Measurements from ENCODE around the gene CNOT1.
"Not testable (repeated sequence)": the region's sequence is repeated elsewhere in the genome, so short reads cannot be mapped to it uniquely, and the experiment has no call there.

Gene CNOT1

DNA sequence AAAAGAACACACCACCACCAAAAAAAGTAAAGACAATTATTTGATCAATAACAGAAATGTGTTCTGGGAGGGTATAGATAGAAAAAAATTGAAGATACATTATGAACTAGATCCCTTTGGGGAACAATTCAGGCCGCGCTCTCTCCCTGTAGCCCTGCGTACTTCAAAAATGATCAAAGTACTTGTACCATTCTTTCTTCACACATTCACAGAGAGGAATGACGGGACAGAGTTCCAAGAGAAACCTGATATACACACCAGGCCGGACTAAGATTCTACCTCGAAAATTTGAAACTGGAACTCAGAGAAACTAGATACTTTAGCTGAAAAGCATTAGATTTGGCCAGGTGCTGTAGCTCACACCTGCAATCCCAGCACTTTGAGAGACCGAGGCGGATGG is 50.0 kb downstream of the CNOT1 start:
- no peak for DNase-seq

DNA sequence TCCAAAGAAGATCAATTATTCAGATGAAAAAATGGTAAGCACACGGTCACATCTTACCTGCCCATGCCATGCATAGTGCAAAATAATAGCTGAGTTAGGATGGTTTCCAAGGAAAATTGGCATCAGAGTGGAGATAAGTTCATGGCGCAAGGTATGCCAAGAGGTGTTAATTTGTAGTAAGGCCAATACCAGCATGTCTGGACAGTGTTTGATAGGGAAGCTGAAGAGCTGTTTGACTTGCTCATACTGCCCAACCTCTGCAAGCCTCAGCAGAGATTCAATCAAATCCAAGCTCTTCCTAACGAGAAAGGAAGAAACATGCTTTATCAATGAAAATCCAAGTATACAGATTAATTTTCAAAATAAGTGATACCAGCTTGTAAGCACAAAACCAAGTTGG is 51.0 kb downstream of the CNOT1 start:
- no peak for DNase-seq

DNA sequence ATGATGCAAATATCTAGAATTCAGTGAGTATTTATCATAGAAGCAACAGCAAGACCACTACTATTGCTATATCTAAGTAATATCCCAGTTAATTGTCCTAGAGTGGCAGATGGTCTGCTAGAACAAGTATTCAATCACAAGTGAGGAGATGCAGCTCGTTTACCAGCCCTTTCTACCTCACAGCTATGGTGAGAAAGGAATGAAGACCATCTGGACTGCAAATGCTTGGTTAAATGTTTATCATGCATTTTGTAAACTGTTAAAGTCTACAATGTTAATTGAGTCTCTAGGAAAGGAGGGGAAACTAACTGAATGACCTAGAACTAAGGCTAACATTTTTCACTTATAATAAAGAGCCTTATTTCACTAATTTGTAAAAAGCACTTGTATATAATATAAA is 52.5 kb downstream of the CNOT1 start:
- DNase-seq, result no peak

DNA sequence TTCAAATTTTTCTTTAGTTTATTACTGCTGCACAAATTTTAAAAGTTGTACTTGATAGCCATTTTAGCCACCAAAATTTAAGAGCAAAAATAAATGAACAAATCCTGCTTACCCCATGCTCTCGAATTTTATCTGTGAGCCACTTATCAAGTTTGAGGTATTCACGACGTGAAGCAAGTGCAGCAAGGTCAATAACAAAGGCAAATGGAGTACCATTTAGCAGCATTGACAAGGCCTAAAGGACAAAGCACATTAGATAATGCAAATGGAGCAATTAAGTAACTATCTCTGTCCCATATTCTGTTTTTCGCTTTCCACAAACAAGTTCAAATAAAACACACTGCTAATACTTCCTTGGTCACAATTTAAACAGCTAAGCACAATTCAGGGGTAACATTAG is 54.7 kb downstream of the CNOT1 start:
- no peak for DNase-seq

DNA sequence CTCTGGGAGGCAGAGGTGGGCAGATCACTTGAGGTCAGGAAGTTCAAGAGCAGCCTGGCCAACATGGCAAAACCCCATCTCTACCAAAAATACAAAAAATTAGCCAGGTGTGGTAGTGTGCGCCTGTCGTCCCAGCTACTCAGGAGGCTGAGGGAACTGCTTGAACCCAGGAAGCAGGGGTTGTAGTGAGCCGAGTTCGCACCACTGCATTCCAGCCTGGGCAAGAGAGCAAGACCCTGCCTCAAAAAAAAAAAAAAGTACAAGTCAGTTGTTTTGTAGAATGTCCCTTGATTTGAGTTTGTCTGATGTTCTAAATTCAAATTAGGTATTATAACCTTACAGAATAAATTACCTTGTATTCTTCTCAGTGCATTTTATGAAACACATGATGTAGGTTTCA is 63.9 kb downstream of the CNOT1 start:
- DNase-seq, result not testable (repeated sequence)

DNA sequence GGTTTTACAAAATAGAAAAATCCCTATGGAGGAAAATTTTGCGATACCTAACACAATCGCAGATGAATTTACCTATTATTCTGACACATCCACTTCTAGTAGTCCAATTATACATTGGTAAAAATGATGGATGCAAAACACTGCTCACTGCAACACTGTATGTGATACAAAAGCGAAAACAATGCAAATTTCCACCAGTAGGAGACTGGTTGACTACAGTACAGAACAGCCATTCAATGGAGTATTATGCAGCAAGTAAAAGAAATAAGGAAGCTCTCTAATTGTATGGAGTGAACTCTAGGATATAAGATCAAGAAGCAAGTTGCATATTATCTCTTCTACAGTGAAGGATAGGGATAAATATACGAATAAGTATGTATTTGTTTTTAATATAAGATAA is 65.9 kb downstream of the CNOT1 start:
- no peak for DNase-seq

DNA sequence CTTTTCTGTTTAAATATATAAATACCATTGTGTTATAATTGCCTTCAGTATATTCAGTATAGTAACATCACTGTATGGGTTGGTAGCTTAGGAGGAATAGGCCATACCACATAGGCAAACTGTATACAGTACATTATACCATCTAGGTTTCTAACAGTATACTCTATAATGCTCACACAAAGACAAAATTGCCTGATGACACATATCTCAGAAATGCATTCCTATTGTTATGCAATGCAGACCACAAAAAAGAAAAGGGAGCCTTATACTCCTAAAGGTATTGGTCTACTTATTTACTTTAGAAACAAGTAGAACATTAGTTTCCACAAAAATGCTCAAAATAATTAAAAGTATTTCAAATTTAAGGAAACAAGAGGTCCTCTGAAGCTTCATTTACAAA is 66.4 kb downstream of the CNOT1 start:
- no peak for DNase-seq

DNA sequence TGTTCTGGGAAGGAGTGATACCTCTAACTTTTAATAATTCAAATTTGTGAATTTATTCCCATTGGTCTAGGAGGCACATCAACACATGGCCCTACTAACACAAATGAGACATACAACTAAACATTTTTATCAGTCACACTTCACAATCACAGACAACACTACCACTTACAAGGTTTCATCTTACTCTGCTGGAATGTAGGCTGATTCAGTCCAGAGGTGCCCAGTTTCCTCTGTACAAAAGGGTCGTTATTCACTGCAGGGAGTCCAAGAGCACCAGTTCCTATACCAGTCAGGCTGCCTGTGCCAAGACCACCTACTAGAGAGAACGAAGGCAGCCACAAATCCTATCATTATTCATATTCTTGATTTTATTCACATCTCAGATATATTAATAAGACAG is 72.9 kb downstream of the CNOT1 start:
- no peak for DNase-seq

DNA sequence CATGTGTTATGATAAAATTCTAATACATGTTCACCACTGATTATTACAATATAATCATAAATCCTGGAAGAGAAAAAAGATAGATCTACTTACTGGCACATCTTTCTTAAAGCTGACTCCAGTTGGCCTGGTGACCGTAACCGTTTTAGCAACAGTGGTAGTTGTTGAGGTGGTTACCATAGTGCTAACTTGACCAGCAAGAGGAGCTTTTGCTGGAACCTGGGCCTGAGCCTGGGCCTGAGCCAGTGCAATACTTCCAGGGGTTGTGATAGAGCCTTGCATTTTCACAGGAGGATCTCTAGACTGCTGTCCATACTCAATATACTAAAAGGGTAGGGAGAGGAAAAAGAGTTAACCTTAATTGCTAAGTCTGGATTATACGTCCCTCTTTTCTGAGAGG is 78.1 kb downstream of the CNOT1 start:
- no peak for DNase-seq

DNA sequence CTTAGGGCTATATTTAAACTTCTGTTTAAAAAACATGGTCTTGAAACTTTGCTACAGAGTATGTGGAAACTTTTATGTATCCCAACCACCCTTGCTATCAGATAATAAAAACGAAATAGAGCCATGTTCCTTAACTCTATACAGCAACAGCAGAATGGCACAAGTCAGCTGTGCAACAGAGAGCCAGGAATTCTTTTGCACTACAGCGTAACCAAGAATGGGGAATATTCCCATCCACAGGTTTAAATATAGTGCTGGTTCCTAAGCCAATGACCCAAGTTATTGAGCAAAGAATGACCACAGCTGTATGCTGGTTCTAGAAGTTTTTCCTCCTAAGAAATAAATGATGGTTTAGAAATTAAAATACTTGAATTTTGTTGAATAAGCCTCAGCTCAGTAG is 81.2 kb downstream of the CNOT1 start:
- no peak for DNase-seq

DNA sequence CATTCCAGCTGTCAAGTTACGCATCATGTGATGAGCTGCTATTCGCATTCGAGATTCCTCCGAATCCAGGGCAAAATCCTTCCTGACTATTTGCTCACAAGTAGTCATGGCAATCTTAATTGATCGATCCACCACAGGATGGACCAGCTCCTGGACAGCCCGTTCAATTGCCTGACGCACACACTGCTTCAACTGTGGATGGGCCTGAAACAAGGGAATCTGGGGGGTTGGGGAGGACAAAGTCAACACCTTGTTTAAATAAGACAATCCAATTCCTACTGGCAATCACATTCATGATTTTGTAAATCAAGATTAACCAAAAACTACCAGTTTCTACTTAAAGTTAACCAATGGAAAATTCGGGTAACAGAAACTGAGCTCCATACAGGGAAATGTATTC is 85.9 kb downstream of the CNOT1 start:
- no peak for DNase-seq

DNA sequence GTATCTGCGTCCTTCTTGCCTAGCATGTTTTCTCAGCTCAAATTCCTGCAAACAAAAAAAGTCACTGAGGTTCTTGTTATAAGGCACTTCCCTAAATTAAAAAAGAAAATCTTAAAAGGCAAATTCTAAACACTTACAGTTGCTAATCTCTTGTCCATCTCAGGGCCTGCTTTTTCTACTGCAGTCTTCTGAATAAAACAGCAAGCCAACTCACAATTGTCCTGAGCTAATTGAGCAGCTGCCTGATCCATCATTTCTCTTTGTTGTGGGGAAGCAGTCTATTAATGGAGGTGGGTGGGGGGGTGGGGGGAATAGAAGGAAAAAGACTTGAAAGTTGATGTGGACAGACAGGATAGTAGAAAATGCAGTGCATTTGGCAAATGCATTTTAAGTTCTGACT is 87.3 kb downstream of the CNOT1 start:
- no peak for DNase-seq

DNA sequence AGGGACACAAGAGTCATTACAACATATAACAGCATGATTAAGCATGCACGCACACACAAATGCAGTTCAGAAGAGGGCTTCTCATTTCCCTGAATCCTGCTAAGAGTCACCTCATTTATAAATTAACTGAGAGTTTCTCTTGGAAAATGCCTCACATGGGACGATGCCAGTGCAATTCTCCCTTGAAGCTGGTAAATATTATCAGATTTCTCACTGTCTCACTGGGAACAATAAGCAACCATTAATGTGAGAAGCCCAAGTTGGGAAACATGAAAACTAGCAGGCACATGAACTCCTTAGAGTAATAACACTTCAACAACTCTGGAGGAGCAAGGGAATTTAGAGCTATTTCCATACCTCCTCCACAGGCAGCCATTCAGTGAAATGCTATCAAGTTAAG is 87.9 kb downstream of the CNOT1 start:
- no peak for DNase-seq

DNA sequence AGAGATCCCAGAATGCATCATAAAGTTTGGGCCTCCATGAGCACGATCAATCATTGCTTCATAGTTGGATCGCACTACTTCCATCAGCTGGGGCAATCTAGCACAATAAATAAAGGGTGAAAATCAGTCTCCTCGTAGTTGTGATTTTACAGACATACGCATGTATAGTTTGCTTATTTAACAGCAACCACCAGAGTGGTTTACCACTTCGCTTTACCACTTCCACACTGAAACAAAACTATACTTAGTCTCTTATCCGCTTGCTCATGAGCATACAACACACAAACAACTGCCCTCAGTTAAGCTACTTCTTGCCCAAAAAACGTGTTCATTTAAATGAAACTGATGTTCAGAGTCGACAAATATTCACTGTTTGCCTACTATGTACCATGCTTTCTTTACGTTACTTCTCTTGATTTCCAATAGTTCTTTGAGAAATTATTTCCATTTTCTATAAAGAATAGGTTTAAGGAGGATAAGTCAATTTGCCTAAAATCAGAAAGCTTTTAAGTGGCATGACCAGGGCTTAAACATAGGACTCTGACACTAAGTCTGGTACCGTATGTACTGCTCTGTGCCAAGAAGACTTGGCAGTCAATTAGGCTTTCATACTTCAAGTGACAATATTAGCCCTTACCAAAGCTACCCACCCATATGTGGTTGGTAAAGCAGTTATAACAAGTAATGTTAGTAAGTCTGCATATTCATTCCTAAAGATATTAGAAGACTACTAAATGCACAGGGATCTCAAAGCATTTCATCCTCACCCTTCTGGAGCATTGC is 92.3 kb downstream of the CNOT1 start:
- no peak for DNase-seq

DNA sequence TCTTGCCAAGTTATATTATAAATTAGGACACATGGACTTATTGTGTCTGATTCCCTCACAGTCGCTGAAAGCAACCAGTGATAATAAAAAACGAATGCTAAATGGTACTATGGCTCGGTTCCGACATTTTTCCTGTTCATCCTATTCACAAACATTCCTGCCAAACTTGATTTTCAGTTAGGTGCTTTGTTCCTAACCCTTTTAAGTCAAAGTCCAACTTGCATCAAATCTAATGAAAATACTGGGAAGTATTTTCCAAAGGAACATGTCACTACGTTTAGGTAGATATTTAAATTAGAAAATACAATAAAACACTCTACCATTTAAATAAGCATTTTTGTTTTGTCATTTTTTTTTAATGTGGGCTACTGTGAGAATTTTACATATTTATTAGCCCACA is 93.3 kb downstream of the CNOT1 start:
- DNase-seq, result no peak

DNA sequence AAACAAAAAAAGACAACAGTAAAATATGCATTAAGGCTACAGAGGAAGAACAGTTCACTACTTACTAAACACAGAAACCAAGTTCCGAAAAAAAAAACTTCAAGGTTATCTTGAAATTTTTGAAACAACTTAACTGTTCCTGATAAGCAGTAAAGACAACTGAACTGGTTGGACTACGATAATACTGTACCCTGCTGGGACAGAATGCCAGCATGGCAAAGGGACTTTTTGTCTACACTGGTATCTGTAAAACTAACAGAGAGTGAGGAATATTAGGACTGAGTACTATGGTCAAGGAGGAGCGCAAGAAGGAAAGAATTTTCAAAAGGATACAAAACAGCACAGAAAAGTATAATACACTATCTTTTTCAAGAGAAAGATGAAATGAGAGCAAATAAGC is 94.5 kb downstream of the CNOT1 start:
- no peak for DNase-seq

DNA sequence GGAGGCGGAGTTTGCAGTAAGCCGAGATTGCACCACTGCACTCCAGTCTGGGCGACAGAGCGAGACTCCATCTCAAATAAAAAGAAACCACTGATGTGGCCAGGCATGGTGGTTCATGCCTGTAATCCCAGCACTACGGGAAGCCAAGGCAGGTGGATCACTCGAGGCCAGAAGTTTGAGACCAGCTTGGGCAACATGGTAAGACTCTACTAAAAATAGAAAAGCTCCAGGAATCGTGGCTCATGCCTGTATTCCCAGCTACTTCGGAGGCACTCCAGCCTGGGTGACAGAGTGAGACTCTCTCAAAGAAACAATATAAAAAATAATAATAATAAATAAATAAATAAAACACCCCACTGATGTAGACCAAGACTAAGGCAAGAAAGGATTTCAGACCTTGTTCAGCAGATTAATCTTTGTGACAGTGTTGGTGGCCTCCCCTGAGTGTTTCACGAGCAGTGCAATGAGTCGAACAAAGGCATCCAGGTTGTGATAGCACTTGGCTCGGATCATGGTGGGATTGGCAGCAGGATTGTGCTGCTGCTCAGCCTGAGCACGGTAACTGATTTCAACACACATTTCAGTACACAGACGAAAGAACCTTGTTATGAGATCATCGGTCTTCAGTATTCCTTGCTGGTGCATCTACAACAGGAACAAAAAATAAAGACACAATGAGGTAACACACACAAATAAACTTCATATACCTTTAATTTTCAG is 95.7 kb downstream of the CNOT1 start:
- no peak for DNase-seq

DNA sequence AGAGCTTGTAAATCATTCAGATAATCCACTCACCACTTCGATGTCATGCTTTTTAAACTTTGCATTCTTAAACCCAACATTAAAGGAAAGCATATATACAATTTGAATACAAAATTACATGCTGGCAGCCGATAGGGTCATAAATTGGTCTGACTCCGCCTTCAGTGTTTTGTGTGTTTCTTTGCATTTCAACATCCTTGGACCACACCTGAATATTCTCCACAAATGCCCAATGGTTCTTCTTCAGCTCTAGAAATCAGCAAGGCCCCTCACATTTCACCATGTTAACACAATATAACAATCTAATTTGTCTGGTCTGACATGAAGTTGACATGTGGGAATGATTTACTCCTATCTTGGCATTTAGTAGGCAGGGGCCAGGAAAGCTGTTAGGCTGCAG is 97.2 kb downstream of the CNOT1 start:
- no peak for DNase-seq

DNA sequence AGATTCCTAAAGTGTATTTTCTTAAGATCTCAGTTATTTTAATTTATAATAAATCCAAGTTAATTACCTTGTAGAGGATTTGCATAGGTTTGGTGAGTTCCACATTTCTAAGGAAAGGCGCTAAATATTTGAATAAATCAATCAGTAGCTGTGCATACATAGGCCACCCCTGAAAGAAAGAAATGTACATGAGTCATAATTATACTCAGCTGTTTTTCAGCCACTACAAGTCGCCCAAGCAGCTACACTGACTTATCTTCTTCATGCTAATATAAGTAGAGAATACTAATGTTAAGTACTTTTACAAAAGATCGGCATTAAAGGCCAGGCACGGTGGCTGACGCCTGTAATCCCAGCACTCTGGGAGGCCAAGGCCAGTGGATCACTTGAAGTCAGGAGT is 99.4 kb downstream of the CNOT1 start:
- no peak for DNase-seq

DNA sequence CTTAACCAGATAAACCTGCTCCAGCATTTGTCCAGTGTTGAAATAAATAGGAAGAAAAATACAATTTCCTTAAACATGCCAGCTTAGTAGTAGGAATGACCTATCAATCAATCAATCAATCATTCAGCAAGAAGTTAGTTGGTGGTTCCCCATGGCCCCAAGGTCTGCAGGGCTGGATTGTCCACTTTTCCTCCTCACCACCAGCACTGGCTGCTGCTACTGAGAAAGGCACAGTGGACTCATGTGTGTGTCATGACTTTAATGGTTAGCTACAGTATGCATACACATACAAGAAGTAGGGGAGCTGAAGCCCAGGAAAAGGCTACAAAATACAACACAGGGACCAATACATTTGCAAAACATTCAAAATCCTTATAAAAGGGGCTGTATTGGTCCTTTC is 109.9 kb downstream of the CNOT1 start:
- DNase-seq, result no peak

DNA sequence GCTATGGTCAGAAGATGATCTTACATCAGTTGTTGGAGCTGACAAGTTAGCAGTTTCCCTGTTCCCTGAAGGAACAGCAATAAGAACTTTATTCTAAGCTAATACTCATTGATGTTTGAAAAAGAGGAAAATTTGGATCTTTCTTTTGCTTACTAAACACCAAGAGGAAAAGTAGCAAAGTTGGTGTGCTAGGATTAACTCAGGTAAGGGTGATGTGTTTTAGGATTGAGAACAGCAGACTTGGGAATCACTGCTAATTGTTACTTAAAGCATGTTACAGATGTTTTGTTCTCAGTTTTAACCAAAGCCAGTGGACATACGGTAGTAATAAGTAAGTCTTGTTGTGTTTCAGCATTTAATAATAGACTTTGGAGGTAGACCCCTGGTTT is 110.7 kb downstream of the CNOT1 start:
- no peak for DNase-seq

DNA sequence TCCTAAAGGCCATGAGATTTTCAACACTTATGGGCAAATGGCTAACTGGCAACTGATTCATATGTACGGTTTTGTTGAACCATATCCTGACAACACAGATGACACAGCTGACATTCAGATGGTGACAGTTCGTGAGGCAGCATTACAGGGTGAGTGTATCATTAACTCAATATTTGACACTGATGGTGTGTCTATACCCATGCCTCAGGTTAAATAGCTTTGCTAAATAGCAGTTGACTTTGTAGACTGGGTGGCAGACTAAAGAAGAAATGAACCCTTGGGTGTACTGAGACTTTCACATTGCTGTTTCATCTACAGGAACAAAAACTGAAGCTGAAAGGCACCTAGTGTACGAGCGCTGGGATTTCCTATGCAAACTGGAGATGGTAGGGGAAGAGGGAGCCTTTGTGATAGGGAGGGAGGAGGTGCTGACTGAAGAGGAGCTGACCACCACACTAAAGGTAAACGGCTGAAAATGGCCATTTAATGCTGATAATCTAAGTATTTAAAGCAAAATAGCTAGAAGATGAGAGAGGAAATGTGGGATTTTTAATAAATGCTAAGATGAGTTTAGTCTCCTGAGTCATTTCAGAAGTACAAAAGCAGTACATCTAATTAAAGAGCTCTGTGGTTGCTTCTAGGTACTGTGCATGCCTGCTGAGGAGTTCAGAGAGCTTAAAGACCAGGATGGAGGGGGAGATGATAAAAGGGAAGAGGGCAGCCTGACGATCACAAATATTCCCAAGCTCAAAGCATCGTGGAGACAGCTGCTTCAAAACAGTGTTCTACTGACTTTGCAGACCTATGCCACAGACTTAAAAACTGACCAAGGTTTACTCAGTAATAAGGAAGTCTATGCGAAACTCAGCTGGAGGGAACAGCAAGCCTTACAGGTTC is 111.3 kb downstream of the CNOT1 start:
- DNase-seq, result no peak

DNA sequence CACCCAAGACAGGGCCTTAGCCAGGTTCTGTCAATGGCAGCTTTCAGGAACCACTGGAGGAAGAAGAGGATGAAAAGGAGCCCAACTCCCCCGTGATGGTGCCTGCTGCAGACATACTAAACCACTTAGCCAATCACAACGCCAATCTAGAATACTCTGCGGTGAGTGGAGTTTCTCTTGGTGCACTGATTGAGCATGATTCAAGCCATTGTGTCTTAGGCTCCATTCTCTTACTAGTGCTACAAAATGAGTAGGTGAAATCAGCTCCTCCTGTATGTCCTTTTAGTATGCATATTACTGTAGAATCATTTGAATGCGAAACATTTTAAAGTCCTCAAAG is 112.9 kb downstream of the CNOT1 start:
- no peak for DNase-seq
